CD14-positive monocyte (primary cell): Measurements from ENCODE around the gene RSPH3. TPM values are rescaled to one million over a fixed set of nuclear protein-coding genes. Genes with fewer than 3 reads are reported as not detected.

ENCODE experiments used
- DNase-seq, 3 donors: peaks; one replicate each; pipeline ENCODE4 v3.0.0-alpha.2; 2011 to 2022
- H2AFZ ChIP-seq: 2 replicates; pipeline ENCODE4 v1.6.0; 2012; ENCODE audit warnings: mild to moderate bottlenecking, low read depth, low read length, inconsistent platforms; ENCODE audit not compliant: insufficient read depth, poor library complexity, severe bottlenecking
- H3K27ac ChIP-seq, 2 donors: 1 replicate in 1 of 2; 2 replicates in 1 of 2; pipeline ENCODE4 v1.5.1; 2012 to 2013; ENCODE audit warnings: low read length in 2 of 2, control low read depth in 1 of 2, inconsistent platforms in 1 of 2, low read depth in 1 of 2, mild to moderate bottlenecking in 1 of 2
- H3K27me3 ChIP-seq, 2 donors: one replicate each; pipeline versions ENCODE4 v1.6.0 to v1.6.1; 2011 to 2013; ENCODE audit warnings: low read length in 2 of 2; ENCODE audit not compliant: control insufficient read depth in 2 of 2, insufficient read depth in 2 of 2
- H3K36me3 ChIP-seq, 2 donors: replicated peaks in 1 of 2; 1 replicate in 1 of 2; 2 replicates in 1 of 2; pipeline versions ENCODE4 v1.5.1 to v1.6.1; 2012 to 2013; ENCODE audit warnings: low read length in 2 of 2, control low read depth in 1 of 2, inconsistent platforms in 1 of 2, mild to moderate bottlenecking in 1 of 2; ENCODE audit not compliant: insufficient read depth in 2 of 2, control insufficient read depth in 1 of 2
- H3K4me1 ChIP-seq, 2 donors: 1 replicate in 1 of 2; 2 replicates in 1 of 2; pipeline versions ENCODE4 v1.5.1 to v1.6.1; 2012 to 2013; ENCODE audit warnings: low read length in 2 of 2, control low read depth in 1 of 2, inconsistent platforms in 1 of 2, mild to moderate bottlenecking in 1 of 2, moderate library complexity in 1 of 2; ENCODE audit not compliant: insufficient read depth in 2 of 2, control insufficient read depth in 1 of 2
- H3K4me2 ChIP-seq: replicated peaks from 2 replicates; pipeline ENCODE3; 2012; ENCODE audit warnings: low read length, moderate library complexity, mild to moderate bottlenecking; ENCODE audit not compliant: poor library complexity, severe bottlenecking; ENCODE audit errors: extremely low read depth
- H3K4me3 ChIP-seq, 3 experiments: fragments of 200-600 bp in 1 of 3; sonication (generic) in 1 of 3; replicated peaks in 1 of 3; 1 replicate in 2 of 3; 2 replicates in 1 of 3; pipeline ENCODE4 v1.5.1; 2011 to 2013; ENCODE audit warnings: low read length in 3 of 3, mild to moderate bottlenecking in 3 of 3, control low read depth in 2 of 3, low read depth in 2 of 3, inconsistent platforms in 1 of 3, moderate library complexity in 1 of 3
- H3K79me2 ChIP-seq: 2 replicates; pipeline ENCODE4 v1.6.0; 2012; ENCODE audit warnings: mild to moderate bottlenecking, control low read depth, inconsistent platforms, low read length, moderate library complexity; ENCODE audit not compliant: insufficient read depth
- H3K9ac ChIP-seq: 2 replicates; pipeline ENCODE4 v1.6.0; 2017; ENCODE audit warnings: low read length, mild to moderate bottlenecking; ENCODE audit not compliant: insufficient read depth, poor library complexity, severe bottlenecking
- H3K9me3 ChIP-seq, 2 donors: replicated peaks in 1 of 2; 1 replicate in 1 of 2; 2 replicates in 1 of 2; pipeline versions ENCODE4 v1.5.1 to v1.6.1; 2012 to 2013; ENCODE audit warnings: low read length in 2 of 2, control low read depth in 1 of 2; ENCODE audit not compliant: control insufficient read depth in 1 of 2, insufficient read depth in 1 of 2
- H4K20me1 ChIP-seq: 2 replicates; pipeline ENCODE4 v1.6.0; 2012; ENCODE audit warnings: mild to moderate bottlenecking, low read length, control low read depth, moderate library complexity; ENCODE audit not compliant: insufficient read depth
- H3K27ac Mint-ChIP-seq, 7 donors: one replicate each; pipeline ENCODE4 v1.8.0; 2020; ENCODE audit warnings: mild to moderate bottlenecking in 7 of 7, mixed read lengths in 7 of 7, moderate library complexity in 6 of 7, inconsistent platforms in 2 of 7
- H3K27me3 Mint-ChIP-seq, 3 donors: one replicate each; pipeline ENCODE4 v1.8.0; 2021 to 2022; ENCODE audit warnings: low read depth in 3 of 3, mild to moderate bottlenecking in 3 of 3, mixed read lengths in 3 of 3, moderate library complexity in 3 of 3, inconsistent platforms in 1 of 3
- H3K36me3 Mint-ChIP-seq, 2 donors: one replicate each; pipeline ENCODE4 v1.8.0; 2020; ENCODE audit warnings: mixed read lengths in 2 of 2, inconsistent platforms in 1 of 2, mild to moderate bottlenecking in 1 of 2
- H3K4me1 Mint-ChIP-seq: one replicate; pipeline ENCODE4 v1.8.0; 2020; ENCODE audit warnings: mild to moderate bottlenecking, mixed read lengths
- H3K4me3 Mint-ChIP-seq, 2 donors: one replicate each; pipeline ENCODE4 v1.8.0; 2020; ENCODE audit warnings: mild to moderate bottlenecking in 2 of 2, mixed read lengths in 2 of 2, moderate library complexity in 1 of 2
- H3K9me3 Mint-ChIP-seq, 7 donors: one replicate each; pipeline ENCODE4 v1.8.0; 2020 to 2022; ENCODE audit warnings: mixed read lengths in 7 of 7, mild to moderate bottlenecking in 6 of 7, moderate library complexity in 6 of 7, inconsistent platforms in 2 of 7
- CTCF ChIP-seq: fragments of 200-600 bp; IDR thresholded peaks from one replicate; pipeline ENCODE4 v1.8.0; 2022; ENCODE audit warnings: antibody characterized with exemption, mild to moderate bottlenecking
- WGBS: methylation state at CpG from one replicate; pipeline ENCODE4 v1.1.5; 2013; ENCODE audit warnings: missing lambda C conversion rate; ENCODE audit not compliant: insufficient coverage; 5-methylcytosine and 5-hydroxymethylcytosine counted together
- intact Hi-C, 2 donors: fragments of 100-400 bp; cut with micrococcal nuclease; formaldehyde crosslinking; loops; one replicate each; pipeline versions ENCODE4 v1.15.0 to v1.15.1; 2023
- polyA plus RNA-seq, 3 donors: library from polyadenylated mRNA; depleted of rRNA in 1 of 3; unstranded in 2 of 3; stranded (reverse) in 1 of 3; fragments of 300-500 nt in 2 of 3; fragments of >200 nt in 1 of 3; fragmentation: Illumina TruSeq in 2 of 3; gene quantifications; 1 replicate in 2 of 3; 2 replicates in 1 of 3; pipeline ENCODE4 v1.2.3, GENCODE V29; 2012 to 2021

Gene RSPH3
- polyA plus RNA-seq, 3 donors, result 2.8 to 9.6 (median 4.6) TPM

- peaks cover 11% of the 10 kb centered on the region for H3K4me1 Mint-ChIP-seq
- H3K9ac ChIP-seq, result no peak overlapping the region
- H3K9me3 Mint-ChIP-seq, result peaks cover 0 to 3% (median 0%) of the 10 kb centered on the region in 7 donors
- H3K27ac Mint-ChIP-seq, result no peak overlapping the region
- H3K4me1 ChIP-seq, result peaks cover 4% of the 10 kb centered on the region in 2 donors
- no peaks in the 10 kb centered on the region for H4K20me1 ChIP-seq
- no peaks in the 10 kb centered on the region for H3K36me3 ChIP-seq
- H3K4me3 Mint-ChIP-seq, result no peak overlapping the region
- DNase-seq, result no peak
- WGBS, result 95% methylated on average over 3 of the region's 5 CpGs
- no peak overlapping the region for H3K27ac ChIP-seq
- H3K79me2 ChIP-seq, result no peaks in the 10 kb centered on the region
- peaks cover 0 to 2% of the 10 kb centered on the region in 2 donors for H3K27me3 ChIP-seq
- no peak overlapping the region for H2AFZ ChIP-seq
- intact Hi-C loops, result no loop called here
- H3K9me3 ChIP-seq, result no peaks in the 10 kb centered on the region
- H3K4me3 ChIP-seq, result no peak overlapping the region
- TF ChIP-seq CTCF, result no peak
- peaks cover 1 to 11% (median 4%) of the 10 kb centered on the region in 3 donors for H3K27me3 Mint-ChIP-seq
- no peaks in the 10 kb centered on the region for H3K36me3 Mint-ChIP-seq
- H3K4me2 ChIP-seq, result no peak overlapping the region
These were observed 65.8 kb downstream of the RSPH3 start for GRCh38 chr6:158934157-158934556.

GRCh38 chr6:158933079-158933595, 66.9 kb downstream of the RSPH3 start:
- Histone ChIP-seq H3K4me3 (no peak overlapping the region), H3K79me2 (no peaks in the 10 kb centered on the region), H3K27me3 (no peaks in the 10 kb centered on the region), H3K9me3 (no peaks in the 10 kb centered on the region), H3K4me1 (no peaks in the 10 kb centered on the region), H3K9ac (no peak overlapping the region), H2AFZ (no peak overlapping the region), H3K36me3 (no peaks in the 10 kb centered on the region), H3K27ac (no peak overlapping the region), H4K20me1 (no peaks in the 10 kb centered on the region), H3K4me2 (no peak overlapping the region)
- Mint-ChIP-seq H3K4me1 (peaks cover under 1% of the 10 kb centered on the region), H3K4me3 (no peak overlapping the region), H3K27me3 (peaks cover 0 to 4% (median 1%) of the 10 kb centered on the region in 3 donors), H3K9me3 (peaks cover 0 to 2% (median 0%) of the 10 kb centered on the region in 7 donors), H3K36me3 (no peaks in the 10 kb centered on the region), H3K27ac (no peak overlapping the region)
- no peak for DNase-seq
- 100% methylated on average over 2 of the region's 4 CpGs for WGBS
- TF ChIP-seq CTCF, result no peak
- intact Hi-C loops, result no loop called here
